Trophoblast cell (in vitro differentiated cells and primary cell): ENCODE data around the gene CLGN.
A peak's percentile ranks its signal among the peaks of the same experiment; 100 is the strongest.

Experiments
- DNase-seq, 2 donors: peaks; one replicate each; pipeline ENCODE4 v3.0.0-alpha.2; 2016
- H2AFZ ChIP-seq: 2 replicates; pipeline ENCODE4 v1.6.1; 2013; ENCODE audit warnings: low read length, moderate library complexity, mild to moderate bottlenecking; ENCODE audit not compliant: insufficient read depth, poor library complexity
- H2AK5ac ChIP-seq: 2 replicates; pipeline ENCODE4 v1.6.1; 2013; ENCODE audit warnings: mild to moderate bottlenecking, low read length
- H2BK120ac ChIP-seq: 2 replicates; pipeline ENCODE4 v1.6.1; 2013; ENCODE audit warnings: low read length, mild to moderate bottlenecking, moderate library complexity; ENCODE audit not compliant: insufficient read depth, poor library complexity
- H2BK12ac ChIP-seq: 2 replicates; pipeline ENCODE4 v1.6.1; 2013; ENCODE audit warnings: mild to moderate bottlenecking, low read length, moderate library complexity
- H2BK5ac ChIP-seq: 2 replicates; pipeline ENCODE4 v1.6.1; 2013; ENCODE audit warnings: low read length, low read depth, moderate library complexity, mild to moderate bottlenecking; ENCODE audit not compliant: poor library complexity
- H3K14ac ChIP-seq: 2 replicates; pipeline ENCODE4 v1.6.1; 2013; ENCODE audit warnings: mild to moderate bottlenecking, low read length
- H3K18ac ChIP-seq: 2 replicates; pipeline ENCODE4 v1.6.1; 2013; ENCODE audit warnings: mild to moderate bottlenecking, low read length
- H3K23ac ChIP-seq: 2 replicates; pipeline ENCODE4 v1.6.1; 2013; ENCODE audit warnings: low read length
- H3K27ac ChIP-seq: 2 replicates; pipeline ENCODE4 v1.5.1; 2013; ENCODE audit warnings: low read depth, mild to moderate bottlenecking, inconsistent platforms, low read length, moderate library complexity
- H3K27me3 ChIP-seq: 2 replicates; pipeline ENCODE4 v1.6.1; 2013; ENCODE audit warnings: inconsistent platforms, mild to moderate bottlenecking, low read length, moderate library complexity; ENCODE audit not compliant: insufficient read depth
- H3K36me3 ChIP-seq, 2 experiments: 1 replicate in 1 of 2; 2 replicates in 1 of 2; pipeline ENCODE4 v1.6.1; 2013; ENCODE audit warnings: low read length in 2 of 2, mild to moderate bottlenecking in 2 of 2, moderate library complexity in 1 of 2; ENCODE audit not compliant: insufficient read depth in 2 of 2, control insufficient read depth in 1 of 2
- H3K4ac ChIP-seq: 2 replicates; pipeline ENCODE4 v1.6.1; 2013; ENCODE audit warnings: low read depth, mild to moderate bottlenecking, low read length, moderate library complexity
- H3K4me1 ChIP-seq, 2 experiments: 1 replicate in 1 of 2; 2 replicates in 1 of 2; pipeline ENCODE4 v1.6.1; 2013; ENCODE audit warnings: low read length in 2 of 2, mild to moderate bottlenecking in 2 of 2, moderate library complexity in 1 of 2; ENCODE audit not compliant: insufficient read depth in 2 of 2, control insufficient read depth in 1 of 2
- H3K4me2 ChIP-seq: 2 replicates; pipeline ENCODE4 v1.6.1; 2013; ENCODE audit warnings: inconsistent platforms, mild to moderate bottlenecking, low read length, moderate library complexity
- H3K4me3 ChIP-seq: 2 replicates; pipeline ENCODE4 v1.5.1; 2013; ENCODE audit warnings: mild to moderate bottlenecking, low read depth, low read length, inconsistent platforms
- H3K79me1 ChIP-seq: one replicate; pipeline ENCODE4 v1.6.1; 2013; ENCODE audit warnings: low read length
- H3K79me2 ChIP-seq: 2 replicates; pipeline ENCODE4 v1.6.1; 2013; ENCODE audit warnings: low read length, mild to moderate bottlenecking; ENCODE audit not compliant: control insufficient read depth, insufficient read depth, poor library complexity
- H3K9ac ChIP-seq: 2 replicates; pipeline ENCODE4 v1.6.1; 2013; ENCODE audit warnings: mild to moderate bottlenecking, low read length
- H3K9me3 ChIP-seq: 2 replicates; pipeline ENCODE4 v1.6.1; 2013; ENCODE audit warnings: low read depth, mild to moderate bottlenecking, control low read depth, inconsistent platforms, low read length; ENCODE audit not compliant: insufficient read depth
- H4K12ac ChIP-seq: 2 replicates; pipeline ENCODE4 v1.6.1; 2013; ENCODE audit warnings: low read depth, mild to moderate bottlenecking, low read length, moderate library complexity
- H4K8ac ChIP-seq: 2 replicates; pipeline ENCODE4 v1.6.1; 2013; ENCODE audit warnings: low read depth, mild to moderate bottlenecking, low read length, moderate library complexity
- H4K91ac ChIP-seq: one replicate; pipeline ENCODE4 v1.6.1; 2013; ENCODE audit warnings: low read depth, mild to moderate bottlenecking, low read length, moderate library complexity
- WGBS: extraction: QIAGEN DNeasy Blood & Tissue Kit; methylation state at CpG from one replicate; pipeline ENCODE4 v1.1.7; 2013; ENCODE audit warnings: missing lambda C conversion rate; ENCODE audit not compliant: insufficient read length, insufficient coverage; ENCODE audit errors: extremely low coverage; 5-methylcytosine and 5-hydroxymethylcytosine counted together

The CLGN gene

DNA sequence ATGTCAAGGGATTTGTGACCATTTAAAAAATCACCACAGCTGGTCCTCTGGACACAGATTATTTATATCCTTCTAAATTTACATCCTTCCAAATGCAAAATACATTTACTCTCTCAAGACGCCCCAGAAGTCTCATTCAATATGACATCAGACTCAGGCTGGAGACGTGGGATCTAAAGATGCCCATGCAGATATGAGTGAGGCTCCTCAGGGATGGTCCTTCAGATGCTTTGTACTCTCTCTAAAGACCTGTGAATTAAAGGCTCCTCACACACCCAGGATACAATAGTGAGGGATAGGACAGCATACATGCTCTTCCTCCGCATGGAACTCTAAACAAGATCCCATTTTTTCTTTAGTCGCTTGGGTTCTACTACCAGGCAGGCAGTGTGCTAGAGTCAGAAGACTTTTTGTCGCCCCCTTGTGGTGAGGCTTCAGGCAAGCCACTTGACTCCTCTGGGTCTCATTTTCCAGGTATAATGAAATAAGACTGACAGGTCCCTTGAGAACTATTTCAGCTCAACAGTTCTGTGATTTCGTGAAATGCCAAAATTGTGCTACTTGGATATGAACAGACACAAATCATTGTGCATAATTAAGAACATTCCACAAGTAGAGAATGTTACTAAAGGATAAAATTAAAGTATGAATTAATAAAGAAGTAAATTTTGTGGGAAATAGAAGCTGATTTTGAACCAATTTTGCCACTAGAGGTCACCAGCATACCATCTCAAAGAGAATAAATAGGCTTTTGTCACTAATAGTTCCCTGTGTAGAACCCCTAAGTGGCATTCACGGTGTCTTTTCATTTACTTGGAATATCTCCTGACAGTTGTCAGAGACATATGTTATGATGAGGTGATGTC is 67.7 kb downstream of the CLGN start:
- Histone ChIP-seq H3K18ac (no peak overlapping the region), H2AK5ac (no peak overlapping the region), H4K91ac (no peak overlapping the region), H2AFZ (no peak overlapping the region), H3K27me3 (no peaks in the 10 kb centered on the region), H3K36me3 (no peaks in the 10 kb centered on the region), H3K4me2 (no peak overlapping the region), H2BK12ac (no peak overlapping the region), H3K14ac (no peak overlapping the region), H3K79me2 (no peaks in the 10 kb centered on the region), H4K12ac (no peak overlapping the region), H3K4me1 (peaks cover 3 to 4% of the 10 kb centered on the region in 2 experiments), H4K8ac (no peak overlapping the region), H3K79me1 (no peaks in the 10 kb centered on the region), H2BK5ac (no peak overlapping the region), H3K27ac (no peak overlapping the region), H3K9me3 (no peaks in the 10 kb centered on the region), H3K23ac (no peak overlapping the region), H2BK120ac (no peak overlapping the region), H3K4me3 (no peak overlapping the region), H3K4ac (no peak overlapping the region), H3K9ac (no peak overlapping the region)
- peak; percentile 80 to 96 for DNase-seq
- WGBS = 100% methylated on average over 1 of the region's 7 CpGs

DNA sequence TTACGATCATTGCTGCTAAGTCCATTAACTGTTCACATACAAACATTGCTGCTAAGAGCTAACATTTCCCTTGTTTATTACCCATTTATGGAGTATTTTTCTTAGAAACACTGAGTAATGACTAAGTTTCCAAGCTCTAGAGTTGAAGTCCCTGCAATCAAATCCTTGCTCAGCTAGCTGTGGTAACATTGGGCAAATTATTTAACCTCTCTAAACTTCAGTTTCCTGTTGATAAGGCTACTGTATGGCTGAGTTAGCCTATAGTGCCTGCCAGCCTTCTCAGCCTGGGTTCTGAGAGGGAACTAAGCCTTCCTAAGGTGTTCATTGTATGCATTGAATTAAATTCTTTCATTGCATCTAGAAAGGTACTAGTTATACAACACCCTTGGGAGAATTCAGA is 69.2 kb downstream of the CLGN start:
- H3K18ac ChIP-seq = no peak overlapping the region
- H4K8ac ChIP-seq = no peak overlapping the region
- no peak overlapping the region for H2BK120ac ChIP-seq
- no peak overlapping the region for H2BK5ac ChIP-seq
- H3K4me2 ChIP-seq = no peak overlapping the region
- H2AFZ ChIP-seq = no peak overlapping the region
- no peak overlapping the region for H3K4ac ChIP-seq
- H4K12ac ChIP-seq = no peak overlapping the region
- H3K4me1 ChIP-seq = peaks cover 3 to 4% of the 10 kb centered on the region in 2 experiments
- H3K9ac ChIP-seq = no peak overlapping the region
- no peak overlapping the region for H2BK12ac ChIP-seq
- no peak overlapping the region for H4K91ac ChIP-seq
- no peak overlapping the region for H3K27ac ChIP-seq
- H2AK5ac ChIP-seq = no peak overlapping the region
- H3K79me2 ChIP-seq = no peaks in the 10 kb centered on the region
- no peaks in the 10 kb centered on the region for H3K9me3 ChIP-seq
- H3K4me3 ChIP-seq = no peak overlapping the region
- WGBS = no CpG with 5 or more reads among the region's 1 CpG
- H3K23ac ChIP-seq = no peak overlapping the region
- no peaks in the 10 kb centered on the region for H3K79me1 ChIP-seq
- no peak for DNase-seq
- H3K36me3 ChIP-seq = no peaks in the 10 kb centered on the region
- no peaks in the 10 kb centered on the region for H3K27me3 ChIP-seq
- no peak overlapping the region for H3K14ac ChIP-seq

DNA sequence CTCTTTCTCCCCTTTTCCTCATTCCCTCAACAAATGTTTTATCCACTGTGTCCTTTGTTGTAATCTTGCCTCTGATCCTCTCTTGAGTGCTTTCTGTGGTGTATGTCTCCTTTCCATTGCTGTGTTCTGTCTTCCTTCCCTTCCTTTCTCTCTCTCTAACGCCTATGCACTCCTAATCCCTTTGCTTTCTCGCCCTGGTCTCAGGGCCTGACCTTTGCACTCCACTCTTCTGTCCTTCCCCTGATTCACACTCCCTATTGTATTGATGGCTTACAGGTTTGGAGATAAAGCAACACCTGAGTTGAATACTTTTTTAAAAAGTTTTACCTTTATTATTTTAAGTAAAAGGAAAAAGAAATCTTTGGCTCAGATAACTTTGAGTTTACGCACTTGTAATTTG is 69.6 kb downstream of the CLGN start:
- H3K36me3 ChIP-seq = no peaks in the 10 kb centered on the region
- WGBS = no CpG with 5 or more reads among the region's 3 CpGs

GRCh38 chr4:140355288-140355687 is 72.2 kb downstream of the CLGN start:
- Histone ChIP-seq H3K4ac (no peak overlapping the region), H2BK12ac (no peak overlapping the region), H4K91ac (no peak overlapping the region), H3K4me1 (no peaks in the 10 kb centered on the region), H3K36me3 (no peaks in the 10 kb centered on the region), H3K14ac (no peak overlapping the region), H2AFZ (no peak overlapping the region), H3K4me2 (no peak overlapping the region), H2AK5ac (no peak overlapping the region), H2BK120ac (no peak overlapping the region), H4K12ac (no peak overlapping the region), H3K27me3 (no peaks in the 10 kb centered on the region), H3K4me3 (no peak overlapping the region), H3K27ac (no peak overlapping the region), H3K9ac (no peak overlapping the region), H3K79me1 (no peaks in the 10 kb centered on the region), H3K9me3 (no peaks in the 10 kb centered on the region), H3K18ac (no peak overlapping the region), H3K79me2 (no peaks in the 10 kb centered on the region), H3K23ac (no peak overlapping the region), H2BK5ac (no peak overlapping the region), H4K8ac (no peak overlapping the region)
- whole genome bisulfite sequencing = no CpG with 5 or more reads among the region's 1 CpG
- no peak for DNase-seq

More for the DNA sequence above, 69.6 kb downstream of the CLGN start:
- no peak overlapping the region for H2BK12ac ChIP-seq
- no peak overlapping the region for H3K14ac ChIP-seq
- H3K79me1 ChIP-seq = no peaks in the 10 kb centered on the region
- no peak overlapping the region for H3K4me3 ChIP-seq
- no peak overlapping the region for H3K23ac ChIP-seq
- no peak overlapping the region for H3K9ac ChIP-seq
- no peak overlapping the region for H3K18ac ChIP-seq
- H3K9me3 ChIP-seq = no peaks in the 10 kb centered on the region
- H3K4me1 ChIP-seq = peaks cover under 1% of the 10 kb centered on the region in 2 experiments
- no peak overlapping the region for H4K12ac ChIP-seq
- no peaks in the 10 kb centered on the region for H3K79me2 ChIP-seq
- H2BK5ac ChIP-seq = no peak overlapping the region
- no peak overlapping the region for H4K8ac ChIP-seq
- no peak for DNase-seq
- no peak overlapping the region for H2AK5ac ChIP-seq
- H2AFZ ChIP-seq = no peak overlapping the region
- no peak overlapping the region for H3K27ac ChIP-seq
- no peak overlapping the region for H3K4me2 ChIP-seq
- H4K91ac ChIP-seq = no peak overlapping the region
- H3K4ac ChIP-seq = no peak overlapping the region
- no peaks in the 10 kb centered on the region for H3K27me3 ChIP-seq
- no peak overlapping the region for H2BK120ac ChIP-seq
